T-helper 2 cell treated with Interferon-gamma antibody and Interleukin-4, amounts not matched to agents 100 ng/mL and 5 ng/mL, for 36 hours (primary cell): ENCODE data around the gene RNU1-4. TPM values are rescaled to one million over a fixed set of nuclear protein-coding genes. Genes with fewer than 3 reads are reported as not detected.
"Not testable (repeated sequence)": the region's sequence is repeated elsewhere in the genome, so short reads cannot be mapped to it uniquely, and the experiment has no call there.

Experiments used
- intact Hi-C: fragments of 100-400 bp; cut with micrococcal nuclease; formaldehyde crosslinking; loops from one replicate; pipeline ENCODE4 v1.15.1; 2023
- total RNA-seq: library from RNA; stranded (reverse); gene quantifications from 2 replicates; pipeline ENCODE4 v1.2.3, GENCODE V29; 2022

The RNU1-4 gene
- total RNA-seq, result 2,343 and 2,397 TPM in 2 replicates

DNA sequence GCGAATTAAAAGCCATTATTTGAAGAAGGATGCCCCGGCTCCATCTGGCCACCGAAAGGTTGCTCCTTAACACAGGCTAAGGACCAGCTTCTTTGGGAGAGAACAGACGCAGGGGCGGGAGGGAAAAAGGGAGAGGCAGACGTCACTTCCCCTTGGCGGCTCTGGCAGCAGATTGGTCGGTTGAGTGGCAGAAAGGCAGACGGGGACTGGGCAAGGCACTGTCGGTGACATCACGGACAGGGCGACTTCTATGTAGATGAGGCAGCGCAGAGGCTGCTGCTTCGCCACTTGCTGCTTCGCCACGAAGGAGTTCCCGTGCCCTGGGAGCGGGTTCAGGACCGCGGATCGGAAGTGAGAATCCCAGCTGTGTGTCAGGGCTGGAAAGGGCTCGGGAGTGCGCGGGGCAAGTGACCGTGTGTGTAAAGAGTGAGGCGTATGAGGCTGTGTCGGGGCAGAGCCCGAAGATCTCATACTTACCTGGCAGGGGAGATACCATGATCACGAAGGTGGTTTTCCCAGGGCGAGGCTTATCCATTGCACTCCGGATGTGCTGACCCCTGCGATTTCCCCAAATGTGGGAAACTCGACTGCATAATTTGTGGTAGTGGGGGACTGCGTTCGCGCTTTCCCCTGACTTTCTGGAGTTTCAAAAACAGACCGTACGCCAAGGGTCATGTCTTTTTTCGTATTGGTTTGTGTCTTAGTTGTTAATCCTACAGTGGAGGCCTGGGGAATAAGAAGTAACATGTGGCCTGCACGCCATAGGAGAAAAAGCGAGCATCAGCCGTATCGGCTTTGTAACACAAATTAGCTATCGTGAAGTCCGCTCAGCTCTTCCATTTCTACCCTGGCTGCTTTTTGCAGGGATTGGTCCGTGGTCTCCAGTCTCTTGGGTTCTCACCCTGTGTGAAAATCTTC is at the start of gene RNU1-4:
RNU1-4 (plus strand) TSS at position 470 of the 918 bp plus-strand sequence.
- intact Hi-C loops, result not testable (repeated sequence)

DNA sequence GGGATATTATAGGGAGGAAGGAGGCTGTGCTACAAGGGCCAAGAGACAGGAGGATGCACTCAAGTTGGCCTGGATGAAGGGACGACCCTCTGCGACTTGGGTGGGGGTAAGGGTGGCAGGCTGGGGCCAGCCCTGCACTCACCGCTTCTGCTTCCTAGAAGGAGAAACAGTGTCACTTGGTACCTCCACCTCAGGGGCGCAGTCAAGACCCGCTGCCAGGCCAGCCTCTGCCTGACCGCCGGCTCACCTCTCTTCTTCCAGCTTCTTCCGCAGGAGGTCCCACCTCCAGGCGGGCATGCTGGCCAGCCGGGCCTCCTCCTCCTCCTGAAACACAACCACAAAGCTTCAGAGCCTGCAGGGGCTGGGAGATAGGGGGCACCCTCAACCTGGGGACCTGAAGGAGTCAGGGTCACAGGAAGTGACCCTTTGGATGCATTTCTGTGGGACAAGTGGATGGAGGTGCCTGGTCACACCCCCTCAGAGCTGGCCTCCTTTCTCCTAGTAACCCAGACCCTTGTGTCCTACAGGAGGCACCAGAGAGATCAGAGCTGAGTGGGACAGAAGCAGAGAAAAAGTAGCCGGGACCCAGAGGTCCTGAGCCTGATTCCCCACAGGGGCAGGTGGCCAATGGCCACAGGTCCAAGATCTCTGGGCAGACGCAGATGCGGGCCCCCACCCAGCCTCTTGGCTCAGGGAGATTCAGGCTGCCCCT is 49.2 kb upstream of the RNU1-4 start:
- intact Hi-C loops, result not testable (repeated sequence)

DNA sequence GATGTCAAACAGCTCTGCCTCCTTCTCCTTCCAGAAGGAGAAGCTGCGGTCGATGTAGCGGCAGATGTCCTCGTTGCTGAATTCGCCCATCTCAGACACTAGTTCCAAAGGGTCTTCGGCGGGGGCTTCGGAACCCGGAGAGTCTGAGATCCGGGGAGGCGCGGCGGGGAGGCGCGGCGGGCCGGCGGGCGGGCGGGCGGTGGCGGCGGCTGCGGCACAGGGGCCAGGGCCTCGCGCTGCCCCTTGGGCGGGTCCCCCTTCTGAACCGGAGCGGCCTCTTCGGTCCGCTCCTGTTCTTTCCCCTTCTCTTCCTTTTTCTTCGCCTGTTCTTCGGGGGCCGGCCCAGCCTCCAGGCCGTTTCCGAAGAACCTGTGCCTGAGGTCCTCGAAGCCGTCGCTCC is 48.0 kb upstream of the RNU1-4 start:
- intact Hi-C loops, result not testable (repeated sequence)

DNA sequence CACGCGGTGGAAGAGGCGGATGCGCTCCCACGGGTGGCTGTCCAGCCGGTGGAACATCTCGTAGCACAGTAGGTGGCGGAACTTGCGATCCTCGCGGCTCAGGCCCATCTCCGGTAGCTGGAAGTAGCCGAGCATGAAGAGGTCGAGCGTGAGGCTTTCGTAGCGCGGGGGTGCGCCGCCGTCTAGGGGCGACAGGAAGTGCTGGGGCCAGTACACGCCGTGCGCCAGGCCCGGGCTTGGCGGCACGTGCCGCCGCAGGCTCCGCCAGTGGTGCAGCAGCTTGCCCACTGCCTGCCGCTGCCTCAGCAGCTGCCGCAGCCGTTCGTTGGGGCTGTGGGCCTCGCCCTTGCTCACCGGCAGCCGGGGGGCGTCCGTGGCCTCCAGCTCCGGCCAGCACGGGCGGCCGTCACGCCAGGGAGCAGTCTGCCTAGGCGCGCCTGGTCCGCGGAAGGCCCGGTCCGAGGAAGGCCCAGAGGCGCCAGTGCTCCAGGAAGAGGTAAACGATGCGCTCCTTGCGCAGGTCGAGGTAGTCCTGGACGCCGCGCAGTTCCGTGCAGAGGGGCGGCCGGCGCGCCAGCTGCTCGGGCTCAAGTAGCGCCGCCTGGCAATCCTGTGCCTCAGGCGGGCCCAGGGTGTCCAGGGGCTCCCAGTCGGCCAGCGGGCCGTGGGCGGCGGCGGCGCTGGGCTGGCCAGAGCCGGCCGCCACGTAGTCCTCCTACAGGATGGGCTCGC is 47.4 kb upstream of the RNU1-4 start:
- intact Hi-C loops, result not testable (repeated sequence)

DNA sequence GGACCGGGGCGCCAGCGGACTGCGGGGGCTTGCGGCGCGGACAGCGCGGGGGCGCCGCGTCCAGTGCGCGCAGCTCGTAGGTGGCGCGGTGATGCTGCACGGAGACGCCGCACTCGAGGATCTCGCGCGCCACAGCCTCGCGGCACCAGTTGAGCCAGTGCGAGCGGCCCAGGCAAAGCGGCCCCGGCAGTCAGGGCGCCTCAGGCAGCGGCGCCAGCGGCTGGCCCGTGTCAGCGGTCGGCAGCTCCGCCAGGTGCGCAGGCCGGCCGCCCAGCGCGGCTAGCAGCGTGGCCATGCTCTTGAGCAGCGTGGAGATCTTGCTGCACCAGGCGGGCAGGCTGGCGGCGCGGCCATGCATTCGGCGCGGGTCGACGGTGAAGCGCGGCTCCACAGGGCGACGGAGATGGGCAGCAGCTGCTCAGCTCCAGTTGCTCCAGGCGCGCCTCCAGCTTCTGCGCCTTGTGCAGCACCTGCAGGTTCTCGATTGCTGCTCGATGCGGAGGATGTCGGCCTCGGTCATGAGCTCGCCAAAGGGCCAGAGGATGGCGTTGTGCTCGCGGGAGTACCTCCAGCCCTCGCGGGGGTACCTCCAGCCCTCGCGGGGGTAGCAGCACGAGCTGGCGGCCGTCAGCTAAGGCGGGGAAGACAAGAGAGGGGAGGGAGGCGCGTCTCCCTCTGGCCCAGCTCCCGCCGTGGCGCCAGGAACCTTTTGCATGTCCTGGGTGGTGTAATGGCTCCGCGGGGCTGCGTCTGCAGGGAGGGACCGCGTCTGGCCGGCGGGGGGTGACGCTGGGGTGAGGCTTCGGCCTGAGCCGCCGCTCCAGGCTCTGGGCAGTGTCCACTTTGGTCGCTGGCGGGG is 46.6 kb upstream of the RNU1-4 start:
- intact Hi-C loops, result not testable (repeated sequence)

DNA sequence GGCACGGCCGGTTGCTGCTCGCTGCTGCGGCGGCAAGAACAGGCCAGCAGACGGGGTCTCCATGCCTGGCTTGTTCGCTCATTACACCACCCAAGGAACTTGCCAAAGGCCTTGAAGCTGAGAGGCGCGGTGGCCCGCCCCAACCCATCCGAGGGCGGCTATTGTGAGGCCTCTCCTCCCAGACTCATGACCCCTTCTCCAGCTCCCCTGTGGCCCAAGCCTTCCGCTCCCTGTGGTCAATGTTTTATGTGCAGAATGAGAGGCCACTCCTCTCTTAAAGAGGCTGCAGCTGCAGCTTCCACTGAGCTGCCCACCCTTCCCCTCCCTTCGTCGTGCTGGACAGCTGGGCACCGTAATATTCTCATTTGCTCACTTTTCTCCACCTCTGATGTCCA is 46.0 kb upstream of the RNU1-4 start:
- intact Hi-C loops, result not testable (repeated sequence)

DNA sequence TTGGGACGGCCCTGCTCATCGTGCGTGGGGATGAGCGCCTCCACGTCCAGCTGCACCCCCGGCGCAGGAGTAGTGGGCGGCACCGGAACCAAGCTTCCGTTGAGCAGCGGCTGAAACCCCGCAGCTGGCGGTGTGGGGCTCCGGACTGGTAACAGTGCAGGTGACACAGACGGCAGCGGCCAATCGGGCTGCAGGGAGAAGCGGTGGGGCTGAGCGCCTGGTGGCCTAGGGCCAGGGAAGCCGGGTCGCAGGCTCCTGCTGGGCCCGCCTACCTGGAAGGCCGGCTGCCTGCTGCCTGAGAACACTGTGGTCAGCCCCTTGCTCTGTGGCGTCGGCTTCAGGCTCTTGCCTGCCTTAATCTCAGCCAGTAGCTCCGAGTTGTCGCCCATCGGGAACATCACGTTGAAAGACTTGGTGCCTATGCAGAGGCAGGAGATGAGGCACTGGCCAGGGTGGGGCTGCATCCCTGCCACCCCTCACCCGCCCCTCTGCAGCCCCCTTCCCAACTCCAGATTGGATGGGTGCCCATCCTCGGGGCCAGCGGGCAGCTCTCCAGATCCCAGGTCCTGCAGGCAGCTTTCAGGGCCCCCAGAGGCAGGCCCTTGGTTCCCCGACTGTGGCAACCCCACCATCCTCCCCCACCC is 43.7 kb upstream of the RNU1-4 start:
- intact Hi-C loops, result not testable (repeated sequence)

DNA sequence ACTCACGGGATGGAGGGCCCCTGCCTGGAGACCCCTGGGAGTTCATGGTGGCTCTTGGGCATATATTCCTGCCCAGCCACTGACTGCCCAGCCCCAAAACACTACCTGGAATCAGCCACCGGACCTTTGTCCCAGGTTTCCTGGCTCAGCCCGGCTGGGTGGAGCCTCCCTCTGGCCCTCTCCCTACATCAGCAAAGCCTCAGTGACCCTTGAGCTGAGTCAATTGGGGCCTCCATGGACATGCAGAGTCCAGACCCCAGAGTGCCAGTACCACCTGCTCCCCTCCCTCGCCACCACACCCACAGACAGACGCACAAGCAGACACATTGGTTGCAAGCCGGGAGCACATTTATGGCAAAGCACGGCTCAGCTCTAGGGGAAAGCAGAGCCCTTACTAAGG is 43.2 kb upstream of the RNU1-4 start:
- intact Hi-C loops, result not testable (repeated sequence)

DNA sequence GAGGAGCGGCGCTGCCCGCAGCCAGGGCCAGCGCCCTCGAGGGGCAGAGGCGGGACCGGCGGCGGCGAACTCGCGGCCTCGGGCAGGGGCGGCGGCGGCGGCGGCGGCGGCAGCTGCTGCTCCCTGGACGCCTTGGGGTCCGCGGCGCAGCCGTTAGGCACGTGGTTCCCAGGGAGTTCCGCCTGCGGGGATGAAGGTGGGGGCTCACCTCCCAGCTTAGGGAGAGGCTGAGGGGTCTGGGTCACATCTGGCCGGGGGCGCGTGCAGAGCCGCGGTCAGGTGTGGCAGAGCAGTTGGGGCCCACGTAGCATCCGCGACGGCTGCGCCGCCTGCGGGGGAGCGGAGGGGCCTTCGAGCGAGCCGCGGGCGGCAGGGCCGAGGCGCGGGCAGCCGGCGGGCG is 40.9 kb upstream of the RNU1-4 start:
- intact Hi-C loops, result not testable (repeated sequence)

DNA sequence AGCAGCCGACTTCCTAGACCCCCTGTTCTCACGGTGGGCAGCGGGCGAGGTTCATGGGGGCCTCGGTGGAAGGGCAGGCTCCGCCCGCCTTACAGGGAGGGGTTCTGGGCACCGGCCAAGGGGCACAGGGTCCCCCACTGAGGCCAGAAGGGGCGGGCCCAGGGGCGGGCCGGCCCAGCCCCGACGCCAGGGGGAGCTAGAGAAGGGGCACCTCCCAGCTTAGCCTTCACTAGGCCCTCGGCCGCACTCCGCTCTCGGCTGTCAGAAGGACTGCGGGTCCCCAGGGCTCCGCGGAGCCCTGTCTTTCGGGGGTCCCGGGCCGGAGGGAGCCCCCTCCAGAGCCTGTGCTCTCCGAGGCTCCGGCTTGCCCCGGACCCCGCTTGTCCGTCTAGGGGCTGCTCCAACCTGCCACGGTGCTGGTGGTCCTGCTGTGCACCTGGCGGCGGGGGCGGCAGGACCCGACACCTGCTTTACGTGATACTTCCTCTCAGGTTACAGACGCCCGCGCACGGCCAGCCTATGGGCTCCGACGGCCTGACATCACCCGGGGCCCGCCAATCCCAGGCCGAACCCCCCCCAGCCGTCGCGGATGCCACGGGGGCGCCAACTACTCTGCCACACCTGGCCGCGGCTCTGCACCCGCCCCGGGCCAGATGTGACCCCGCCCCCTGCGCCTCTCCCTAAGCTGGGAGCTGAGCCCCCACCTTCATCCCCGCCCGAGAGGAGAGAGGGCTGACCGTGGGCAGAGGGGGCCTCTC is 40.0 kb upstream of the RNU1-4 start:
- intact Hi-C loops, result not testable (repeated sequence)

DNA sequence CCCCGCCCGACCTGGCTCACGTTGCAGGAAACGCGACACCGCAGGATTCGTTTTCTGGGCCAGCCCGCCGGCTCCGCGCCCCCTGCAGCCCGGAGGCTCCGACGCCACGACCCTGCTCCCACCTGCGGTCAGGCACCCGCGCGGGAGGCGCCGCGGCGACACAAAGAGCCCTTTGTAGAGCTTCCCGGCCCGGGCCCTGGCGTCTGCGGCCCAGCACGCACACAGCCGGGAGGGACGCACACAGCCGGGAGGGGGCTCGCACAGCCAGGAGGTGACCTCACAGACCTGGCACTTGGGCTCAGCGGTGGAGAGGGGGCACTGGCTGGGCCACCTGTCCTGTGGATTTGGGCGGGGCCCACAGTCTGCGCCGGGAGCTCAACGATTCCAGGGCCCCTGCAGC is 39.1 kb upstream of the RNU1-4 start:
- intact Hi-C loops, result not testable (repeated sequence)

DNA sequence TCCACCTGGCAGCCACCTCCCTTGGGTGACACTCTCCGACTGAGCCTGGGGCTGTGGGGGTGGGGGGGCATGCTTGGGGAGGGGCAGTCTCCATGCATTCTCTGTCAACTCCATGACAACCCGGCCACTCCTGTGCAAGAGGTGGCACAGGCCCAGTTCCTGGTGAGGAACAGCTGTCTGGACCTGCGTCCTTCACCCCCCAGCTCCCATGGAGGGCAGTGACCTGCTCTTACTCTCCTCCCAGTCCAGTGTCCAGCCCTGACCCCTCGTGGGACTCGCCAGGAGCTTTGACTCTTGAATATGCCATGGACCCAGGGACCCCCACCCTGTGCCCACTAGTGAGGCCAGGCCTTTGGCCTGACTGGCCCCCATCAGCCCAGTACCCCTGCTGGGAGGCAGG is 38.0 kb upstream of the RNU1-4 start:
- intact Hi-C loops, result not testable (repeated sequence)

DNA sequence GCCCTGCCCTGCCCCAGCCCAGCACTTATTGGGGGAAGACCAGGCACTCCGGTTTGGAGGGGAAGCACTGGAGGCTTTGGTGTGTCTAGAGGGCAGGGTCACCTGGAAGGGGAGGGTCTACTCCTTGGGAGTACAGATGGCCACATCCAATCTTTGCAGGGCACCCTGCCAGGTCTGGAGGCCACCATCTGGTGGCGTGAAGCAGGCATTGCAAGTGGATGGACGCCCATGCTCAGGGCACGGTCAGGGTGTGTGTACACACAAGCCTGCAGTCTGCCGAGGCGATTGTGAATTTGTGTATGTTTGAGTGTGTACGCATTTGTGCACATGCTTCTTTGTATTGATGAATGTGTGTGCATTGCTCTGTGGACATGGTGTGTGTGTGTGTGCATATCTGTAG is 37.2 kb upstream of the RNU1-4 start:
- intact Hi-C loops, result not testable (repeated sequence)

DNA sequence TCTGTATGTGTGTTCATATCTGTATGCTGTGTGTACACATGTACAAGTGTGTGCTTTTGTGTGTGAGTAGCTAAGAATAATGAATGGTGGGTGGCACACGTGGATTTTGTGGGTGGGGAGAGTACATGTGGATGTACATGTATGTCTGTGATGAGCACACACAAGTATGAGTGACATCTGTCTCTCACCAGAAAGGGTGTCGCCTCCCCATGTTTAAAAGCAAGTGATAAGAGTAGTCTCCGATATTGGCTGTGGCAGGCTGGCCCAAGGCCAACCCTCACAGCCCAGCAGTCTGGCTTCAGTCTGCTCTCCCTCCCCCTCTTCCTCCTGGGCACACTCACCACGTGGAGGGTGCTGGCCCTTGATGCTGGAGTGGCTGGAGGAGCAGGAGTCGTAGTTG is 36.7 kb upstream of the RNU1-4 start:
- intact Hi-C loops, result not testable (repeated sequence)

DNA sequence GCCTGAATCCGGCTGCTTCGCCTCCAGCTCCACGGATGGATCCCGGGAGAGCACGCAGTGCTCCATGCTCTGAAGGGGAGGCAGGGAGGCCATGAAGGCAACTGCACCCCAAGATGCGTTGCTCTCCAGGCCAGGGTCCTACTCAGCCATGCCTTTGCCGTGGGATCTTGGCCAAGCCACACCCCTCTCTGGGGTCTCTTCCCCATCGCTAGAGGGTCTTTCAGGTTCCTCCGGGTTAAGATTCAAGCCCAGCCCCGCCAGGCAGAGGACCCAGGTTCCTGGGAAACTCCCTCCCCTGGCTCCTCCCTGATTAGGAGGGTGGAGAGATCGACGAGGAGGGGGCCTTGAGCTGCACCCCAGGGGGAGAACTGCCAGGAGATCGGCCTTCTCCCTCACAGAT is 36.2 kb upstream of the RNU1-4 start:
- intact Hi-C loops, result not testable (repeated sequence)

DNA sequence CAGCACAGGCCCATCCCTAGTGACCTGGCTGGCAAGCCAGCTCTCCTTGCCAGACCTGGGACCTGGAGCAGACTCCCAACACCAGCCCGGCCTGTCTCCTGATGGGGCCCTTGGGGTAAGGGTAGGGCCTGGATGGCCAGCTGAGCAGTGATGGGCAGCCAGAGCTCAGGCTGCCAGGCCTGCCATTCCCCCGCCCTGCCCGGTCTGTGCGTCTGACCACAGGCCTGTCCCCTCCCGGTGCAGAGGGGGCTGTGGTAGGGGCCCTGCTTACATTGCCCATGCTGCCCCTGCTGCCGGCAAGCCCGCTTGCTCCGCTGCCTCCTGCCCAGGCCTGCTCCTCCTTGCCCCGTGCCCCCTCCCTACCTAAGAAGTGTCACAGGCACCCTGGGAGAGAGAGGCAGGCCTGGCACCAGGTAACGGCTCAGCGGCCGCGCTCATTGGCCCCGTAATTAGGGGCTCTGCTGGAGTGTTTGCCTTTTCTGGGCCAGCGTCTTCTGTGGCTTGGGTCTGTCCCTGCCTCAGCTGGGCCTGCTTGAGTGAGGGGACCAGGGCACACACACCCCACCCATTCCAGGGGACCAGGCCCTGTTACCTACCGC is 35.7 kb upstream of the RNU1-4 start:
- intact Hi-C loops, result not testable (repeated sequence)

DNA sequence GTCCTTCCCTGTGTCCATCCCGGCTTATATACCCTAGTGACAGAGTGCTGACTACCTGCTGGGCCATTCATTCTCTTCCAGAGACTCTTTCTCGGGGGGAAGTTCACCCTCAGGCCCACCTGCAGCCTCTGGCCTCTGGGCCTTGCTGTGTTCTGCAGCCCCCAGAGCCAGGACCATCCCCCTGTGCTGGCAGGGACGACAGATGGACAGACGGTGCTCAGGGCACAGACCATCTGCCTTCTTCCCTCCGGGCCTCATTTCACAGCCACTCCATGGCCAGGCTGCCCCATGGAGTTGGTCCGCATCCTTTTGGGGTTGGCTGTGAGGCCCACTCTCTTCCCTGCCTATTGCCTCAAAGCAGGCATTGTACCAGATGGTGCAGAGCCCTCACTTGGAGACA is 34.0 kb upstream of the RNU1-4 start:
- intact Hi-C loops, result not testable (repeated sequence)

DNA sequence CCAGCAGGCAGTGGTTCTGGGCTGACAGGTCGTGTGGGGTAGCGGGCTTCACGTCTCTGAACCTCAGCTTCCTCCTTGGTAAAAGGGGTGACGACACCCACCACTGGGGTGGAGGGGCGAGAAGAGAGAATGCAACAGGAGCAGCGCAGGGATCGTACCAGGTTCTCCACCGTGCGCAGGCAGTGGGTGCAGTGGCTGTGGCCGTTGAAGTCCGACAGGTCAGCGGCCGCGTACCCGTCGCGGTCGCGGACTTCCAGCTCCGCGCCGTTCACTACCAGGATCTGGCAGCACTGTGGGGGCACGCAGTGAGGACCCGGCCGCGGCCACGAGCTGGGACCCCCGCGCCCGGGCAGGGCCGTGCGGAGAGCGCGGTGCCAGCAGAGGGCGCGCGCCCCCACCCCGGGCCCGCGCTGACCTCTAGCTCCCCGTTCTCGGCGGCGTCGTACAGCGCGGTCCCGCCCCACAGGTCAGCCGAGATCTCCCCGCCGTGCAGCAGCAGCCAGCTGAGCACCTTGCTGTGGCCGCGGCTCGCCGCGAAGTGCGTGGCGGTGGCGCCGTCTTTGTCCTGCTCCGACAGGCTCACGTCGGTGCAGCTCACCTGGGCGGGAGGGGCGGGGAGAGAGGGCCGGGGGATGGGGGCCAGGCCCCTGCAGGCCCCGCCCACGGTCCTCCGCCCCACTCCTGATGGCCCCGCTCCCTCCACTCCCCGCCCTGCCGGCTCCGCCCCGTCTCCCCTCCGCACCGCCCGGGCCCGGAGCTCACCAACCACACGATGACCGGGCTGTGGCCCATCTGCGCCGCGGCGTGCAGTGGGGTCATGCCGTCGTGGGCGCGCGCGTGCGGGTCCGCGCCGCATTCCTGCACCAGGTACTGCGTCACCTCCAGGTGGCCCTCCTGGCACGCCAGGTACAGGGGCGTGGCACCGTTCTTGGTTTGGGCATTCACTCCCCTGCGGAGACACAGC is 32.9 kb upstream of the RNU1-4 start:
- intact Hi-C loops, result not testable (repeated sequence)
